Right hindlimb (tissue), 1 donor: ENCODE data around the gene PTRH1.

Experiments used
- DNase-seq: peaks from one replicate; pipeline ENCODE4 v3.0.0-alpha.2; 2018

The PTRH1 gene

GRCh38 chr9:127717766-127718165, 2.3 kb upstream of the PTRH1 start:
- DNase-seq: no peak

GRCh38 chr9:127716412-127716811, 949 bp upstream of the PTRH1 start:
- DNase-seq: no peak

GRCh38 chr9:127714951-127715469, 453 bp downstream of the PTRH1 start:
- DNase-seq: peak; percentile 33

- DNase-seq: no peak
Observed at GRCh38 chr9:127714020-127714750, 1.3 kb downstream of the PTRH1 start.

- DNase-seq: no peak
Observed at GRCh38 chr9:127712867-127713266, 2.6 kb downstream of the PTRH1 start.

GRCh38 chr9:127712371-127712770, 3.1 kb downstream of the PTRH1 start:
- no peak for DNase-seq

GRCh38 chr9:127711831-127712274, 3.6 kb downstream of the PTRH1 start:
- peak; percentile 52 for DNase-seq

- DNase-seq: peak; percentile 24
Observed at GRCh38 chr9:127711226-127711701, 4.2 kb downstream of the PTRH1 start.

- DNase-seq: no peak
Observed at GRCh38 chr9:127710204-127710783, 5.2 kb downstream of the PTRH1 start.

GRCh38 chr9:127708952-127709587, 6.4 kb downstream of the PTRH1 start:
- no peak for DNase-seq

- no peak for DNase-seq
Observed at GRCh38 chr9:127707766-127708165, 7.7 kb downstream of the PTRH1 start.

- no peak for DNase-seq
Observed at GRCh38 chr9:127706836-127707241, 8.6 kb downstream of the PTRH1 start, which contains the start of gene CFAP157. Gene CFAP157 (plus strand): TSS chr9:127706988. CDS start chr9:127707032, 44 bp downstream.

- no peak for DNase-seq
Observed at GRCh38 chr9:127705577-127706379, 9.7 kb downstream of the PTRH1 start.

- no peak for DNase-seq
Observed at GRCh38 chr9:127703289-127703946, 12.0 kb downstream of the PTRH1 start.

GRCh38 chr9:127700594-127701255, 14.7 kb downstream of the PTRH1 start:
- no peak for DNase-seq

- DNase-seq: no peak
Observed at GRCh38 chr9:127700140-127700539, 15.3 kb downstream of the PTRH1 start.

- DNase-seq: peak; percentile 97
Observed at GRCh38 chr9:127698985-127699670, 16.3 kb downstream of the PTRH1 start.

- no peak for DNase-seq
Observed at GRCh38 chr9:127698386-127698785, 17.1 kb downstream of the PTRH1 start.

GRCh38 chr9:127697575-127697974, 17.9 kb downstream of the PTRH1 start:
- DNase-seq: no peak

GRCh38 chr9:127694890-127695720, 20.4 kb downstream of the PTRH1 start:
- no peak for DNase-seq
